Tongue (tissue), 2 donors: ENCODE data around the gene TMEM121B. TPM values are rescaled to one million over a fixed set of nuclear protein-coding genes. Genes with fewer than 3 reads are reported as not detected.

Experiments
- DNase-seq: peaks from one replicate; pipeline ENCODE4 v3.0.0-alpha.2; 2015
- total RNA-seq: library from RNA; depleted of rRNA; stranded (reverse); fragments of >200 nt; gene quantifications from one replicate; pipeline ENCODE4 v1.2.3, GENCODE V29; 2014

Gene TMEM121B
- total RNA-seq, 1 donor from 2014 or later: 0.82 TPM

DNA sequence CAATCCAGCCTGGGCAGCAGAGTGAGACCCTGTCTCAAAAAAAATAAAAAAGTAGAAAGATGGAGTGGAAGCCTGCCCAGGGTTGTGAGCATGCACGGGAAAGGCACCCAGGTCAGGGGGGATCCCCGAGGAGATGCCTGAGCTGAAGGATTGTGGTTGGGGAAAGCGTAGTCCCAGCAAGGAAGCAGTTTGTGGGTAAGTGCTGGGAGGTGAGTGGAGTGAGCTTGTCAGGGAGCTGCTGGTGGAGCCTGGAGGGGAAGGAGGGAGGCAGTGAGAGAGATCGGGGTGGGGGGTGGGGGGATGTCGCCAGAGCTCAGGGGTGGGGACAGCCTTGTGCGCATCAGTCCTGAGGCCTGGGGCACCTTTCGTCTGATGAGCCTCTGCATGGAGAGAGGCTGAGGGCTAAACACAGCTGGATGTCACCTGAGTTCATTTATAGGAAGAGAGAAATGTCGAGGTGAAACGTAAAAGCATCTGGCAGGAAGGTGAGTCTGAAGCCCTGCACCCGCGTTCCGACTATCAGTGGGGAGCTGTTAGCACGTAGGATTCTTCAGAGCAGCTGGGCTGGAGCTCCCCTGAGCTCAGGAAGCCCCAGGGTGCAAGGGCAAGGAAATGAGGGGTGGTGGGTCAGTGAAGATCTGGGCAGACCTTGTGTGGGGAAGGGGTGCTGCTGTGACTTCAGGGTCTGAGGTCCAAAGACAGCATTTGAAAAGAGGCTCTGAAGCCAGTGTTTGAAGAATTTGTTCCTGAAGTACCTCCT, 10.2 kb downstream of the TMEM121B start:
- DNase-seq: no peak

DNA sequence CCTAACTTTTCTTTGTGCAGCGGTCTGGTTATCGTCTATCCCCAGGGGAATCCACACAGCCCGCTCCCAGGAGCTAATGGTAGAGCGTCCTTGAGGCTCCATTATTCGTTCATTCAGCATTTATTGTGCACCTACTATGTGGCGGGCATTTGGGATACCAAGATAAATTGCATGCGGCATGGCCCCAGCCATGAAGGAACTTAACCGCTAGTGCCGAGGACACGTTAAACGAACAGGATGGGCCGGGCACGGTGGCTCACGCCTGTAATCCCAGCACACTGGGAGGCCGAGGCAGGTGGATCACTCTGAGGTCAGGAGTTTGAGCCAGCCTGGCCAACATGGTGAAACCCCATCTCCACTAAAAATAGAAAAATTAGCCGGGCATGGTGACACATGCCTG, 11.2 kb downstream of the TMEM121B start:
- DNase-seq: no peak

DNA sequence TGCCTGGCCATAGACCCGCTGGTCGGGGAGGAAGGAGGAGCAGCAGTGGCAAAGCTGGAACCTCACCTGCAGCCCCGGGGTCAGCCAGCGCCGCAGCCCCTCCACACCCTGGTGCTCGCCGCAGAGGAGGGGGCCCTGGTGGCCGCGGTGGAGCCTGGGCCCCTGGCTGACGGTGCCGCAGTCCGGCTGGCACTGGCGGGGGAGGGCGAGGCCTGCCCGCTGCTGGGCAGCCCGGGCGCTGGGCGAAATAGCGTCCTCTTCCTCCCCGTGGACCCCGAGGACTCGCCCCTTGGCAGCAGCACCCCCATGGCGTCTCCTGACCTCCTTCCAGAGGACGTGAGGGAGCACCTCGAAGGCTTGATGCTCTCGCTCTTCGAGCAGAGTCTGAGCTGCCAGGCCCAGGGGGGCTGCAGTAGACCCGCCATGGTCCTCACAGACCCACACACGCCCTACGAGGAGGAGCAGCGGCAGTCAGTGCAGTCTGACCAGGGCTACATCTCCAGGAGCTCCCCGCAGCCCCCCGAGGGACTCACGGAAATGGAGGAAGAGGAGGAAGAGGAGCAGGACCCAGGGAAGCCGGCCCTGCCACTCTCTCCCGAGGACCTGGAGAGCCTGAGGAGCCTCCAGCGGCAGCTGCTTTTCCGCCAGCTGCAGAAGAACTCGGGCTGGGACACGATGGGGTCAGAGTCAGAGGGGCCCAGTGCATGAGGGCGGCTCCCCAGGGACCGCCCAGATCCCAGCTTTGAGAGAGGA, 11.9 kb downstream of the TMEM121B start:
- DNase-seq: no peak

DNA sequence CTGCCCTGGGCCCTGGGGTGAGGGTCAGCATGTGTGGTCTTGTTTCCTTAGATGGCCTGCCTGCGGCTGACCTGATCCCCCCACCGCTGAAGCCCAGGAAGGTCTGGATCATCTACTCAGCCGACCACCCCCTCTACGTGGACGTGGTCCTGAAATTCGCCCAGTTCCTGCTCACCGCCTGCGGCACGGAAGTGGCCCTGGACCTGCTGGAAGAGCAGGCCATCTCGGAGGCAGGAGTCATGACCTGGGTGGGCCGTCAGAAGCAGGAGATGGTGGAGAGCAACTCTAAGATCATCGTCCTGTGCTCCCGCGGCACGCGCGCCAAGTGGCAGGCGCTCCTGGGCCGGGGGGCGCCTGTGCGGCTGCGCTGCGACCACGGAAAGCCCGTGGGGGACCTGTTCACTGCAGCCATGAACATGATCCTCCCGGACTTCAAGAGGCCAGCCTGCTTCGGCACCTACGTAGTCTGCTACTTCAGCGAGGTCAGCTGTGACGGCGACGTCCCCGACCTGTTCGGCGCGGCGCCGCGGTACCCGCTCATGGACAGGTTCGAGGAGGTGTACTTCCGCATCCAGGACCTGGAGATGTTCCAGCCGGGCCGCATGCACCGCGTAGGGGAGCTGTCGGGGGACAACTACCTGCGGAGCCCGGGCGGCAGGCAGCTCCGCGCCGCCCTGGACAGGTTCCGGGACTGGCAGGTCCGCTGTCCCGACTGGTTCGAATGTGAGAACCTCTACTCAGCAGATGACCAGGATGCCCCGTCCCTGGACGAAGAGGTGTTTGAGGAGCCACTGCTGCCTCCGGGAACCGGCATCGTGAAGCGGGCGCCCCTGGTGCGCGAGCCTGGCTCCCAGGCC, 12.7 kb downstream of the TMEM121B start:
- no peak for DNase-seq

DNA sequence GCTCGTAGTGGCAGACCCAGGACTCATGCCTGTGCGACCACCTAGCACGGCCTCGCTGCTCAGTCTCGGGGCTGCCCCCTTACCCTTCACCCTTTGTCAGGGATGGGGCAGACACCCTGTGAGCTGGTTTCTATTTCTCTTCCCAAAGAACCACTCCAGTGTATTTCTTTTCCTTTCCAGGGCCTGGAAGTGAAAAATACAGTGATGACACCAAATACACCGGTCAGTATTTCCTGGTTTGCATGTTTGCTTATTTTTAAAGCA, 13.7 kb downstream of the TMEM121B start:
- no peak for DNase-seq

DNA sequence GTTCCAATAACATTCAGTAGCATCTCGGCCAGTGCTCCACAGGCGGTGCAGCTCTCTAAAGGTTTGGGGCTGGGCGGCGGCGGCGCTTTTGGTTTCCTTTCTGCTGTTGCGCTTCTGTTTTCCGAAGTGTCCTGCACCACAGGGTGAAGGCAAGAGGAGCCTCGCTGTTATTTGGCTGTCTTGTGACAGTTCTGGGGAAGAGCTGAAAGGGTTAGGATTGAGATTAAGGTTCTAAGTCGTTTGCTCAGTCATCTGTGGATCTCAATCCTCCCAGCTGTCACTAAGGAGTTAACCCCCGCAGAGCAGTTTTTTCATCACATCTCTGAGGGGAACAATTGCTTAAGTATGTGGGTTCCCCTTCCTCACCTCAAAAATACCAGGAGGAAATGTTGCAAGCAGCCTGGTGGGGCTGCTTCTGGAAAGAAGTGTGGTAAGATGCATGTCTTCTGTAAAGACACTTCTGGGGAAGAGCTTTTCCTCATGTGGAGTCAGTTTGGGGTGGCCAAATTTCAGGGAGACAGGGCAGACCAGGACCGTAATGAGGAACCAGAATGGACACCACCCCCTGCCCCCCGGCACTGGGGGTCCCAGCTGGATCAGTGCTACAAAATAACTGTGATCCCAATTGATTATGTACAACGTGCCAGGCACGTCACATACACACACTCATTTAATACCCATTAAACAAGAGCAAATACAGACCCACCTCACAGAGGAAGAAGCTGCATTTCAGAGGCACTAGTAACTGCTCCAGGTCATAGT, 14.2 kb downstream of the TMEM121B start:
- DNase-seq: no peak

DNA sequence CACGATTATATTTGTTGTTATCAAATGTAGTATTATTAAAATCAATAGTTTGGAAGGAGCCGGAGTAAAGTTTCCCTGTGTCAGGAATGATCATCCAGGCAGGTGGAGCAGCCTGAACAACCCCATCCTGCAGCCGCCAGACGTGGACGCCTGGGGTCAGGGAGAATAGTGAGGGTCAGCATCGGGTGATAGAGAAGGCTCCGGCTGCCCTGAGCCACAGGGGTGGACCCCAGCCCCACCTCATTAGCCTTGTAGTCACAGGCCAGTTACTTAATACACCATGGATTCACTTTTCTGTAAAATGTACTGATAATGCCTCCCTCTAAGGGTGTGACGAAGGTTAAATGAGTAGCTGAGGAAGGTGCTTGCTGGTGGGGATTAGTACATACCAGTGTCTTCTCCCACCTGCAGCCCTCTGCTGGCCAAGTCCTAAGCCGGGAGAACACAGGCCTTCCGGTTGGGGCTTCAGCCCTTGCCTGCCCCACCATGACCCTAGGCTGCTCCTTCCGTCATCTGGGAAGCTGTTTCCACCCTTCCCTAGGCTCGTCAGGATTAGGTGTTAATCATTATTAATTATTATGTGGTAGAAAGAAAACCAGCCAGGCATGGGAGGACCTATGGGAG, 14.9 kb downstream of the TMEM121B start:
- DNase-seq: no peak

DNA sequence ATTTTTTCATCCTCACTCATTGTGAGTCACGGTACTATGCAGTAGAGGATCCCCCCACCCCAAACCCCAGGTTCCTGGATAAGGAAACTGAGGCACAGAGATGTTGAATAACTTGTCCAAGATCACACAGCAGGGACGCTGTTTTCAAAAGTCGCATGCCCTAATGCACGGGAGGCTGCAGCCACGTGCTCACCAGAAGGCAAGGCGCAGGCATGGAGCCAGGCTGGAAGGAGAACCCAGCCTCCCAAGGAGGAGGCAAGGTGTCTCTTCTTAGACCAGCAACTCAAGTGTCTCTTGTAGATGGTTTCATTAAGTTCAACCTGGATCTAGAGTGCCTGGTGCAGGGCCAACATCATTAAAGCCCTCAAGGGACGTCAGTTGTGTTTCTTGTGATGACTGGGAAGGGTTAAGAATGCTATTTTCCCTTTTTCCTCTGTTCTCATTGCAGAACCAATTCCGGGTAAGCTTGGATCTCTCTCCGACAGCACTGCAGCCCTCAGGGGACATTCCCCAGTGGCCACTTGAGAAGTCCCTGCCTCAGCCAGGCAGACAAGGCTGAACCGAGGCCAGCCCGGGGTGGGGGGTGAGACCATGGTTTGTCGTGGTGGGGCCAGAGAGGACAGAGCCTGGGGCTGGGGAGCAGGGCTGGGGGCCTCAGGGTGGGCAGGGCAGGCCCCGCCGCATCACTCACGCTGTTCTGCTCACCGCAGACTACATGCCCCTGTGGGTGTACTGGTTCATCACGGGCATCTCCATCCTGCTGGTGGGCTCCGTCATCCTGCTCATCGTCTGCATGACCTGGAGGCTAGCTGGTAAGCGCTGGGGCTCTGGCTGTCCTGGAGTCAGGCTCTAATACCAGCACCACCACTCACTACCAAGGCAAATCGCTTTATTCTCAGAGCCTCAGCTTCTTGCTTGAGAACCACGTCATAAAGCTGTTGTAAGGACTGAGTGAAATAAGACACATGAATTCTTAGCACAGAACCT, 15.7 kb downstream of the TMEM121B start:
- no peak for DNase-seq

DNA sequence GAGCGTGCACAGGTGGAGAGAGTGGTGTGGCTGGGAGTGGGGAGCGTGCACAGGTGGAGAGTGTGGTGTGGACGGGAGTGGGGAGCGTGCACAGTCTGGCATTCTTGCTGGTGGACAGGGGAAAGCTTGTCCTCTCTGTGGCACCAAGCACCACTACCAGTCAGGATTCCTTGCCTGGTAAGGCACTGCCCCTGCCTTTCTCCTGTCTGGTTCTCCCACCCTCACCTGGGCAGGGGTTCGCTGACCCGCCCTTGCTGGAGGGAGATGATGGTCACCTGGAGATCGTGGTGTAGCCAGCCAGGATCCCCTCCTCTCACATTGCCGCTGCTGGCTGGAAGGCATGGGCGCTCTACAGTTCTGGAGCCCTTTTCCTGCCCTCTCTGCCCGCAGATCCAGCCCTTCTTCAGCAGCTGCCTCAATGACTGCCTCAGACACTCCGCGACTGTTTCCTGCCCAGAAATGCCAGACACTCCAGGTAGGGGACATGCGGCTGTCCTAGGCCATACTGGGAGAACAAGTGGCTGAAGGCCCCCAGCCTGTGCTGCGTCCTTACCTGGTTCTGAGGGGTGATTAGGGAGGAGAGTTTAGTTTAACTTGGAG, 16.7 kb downstream of the TMEM121B start:
- DNase-seq: no peak

DNA sequence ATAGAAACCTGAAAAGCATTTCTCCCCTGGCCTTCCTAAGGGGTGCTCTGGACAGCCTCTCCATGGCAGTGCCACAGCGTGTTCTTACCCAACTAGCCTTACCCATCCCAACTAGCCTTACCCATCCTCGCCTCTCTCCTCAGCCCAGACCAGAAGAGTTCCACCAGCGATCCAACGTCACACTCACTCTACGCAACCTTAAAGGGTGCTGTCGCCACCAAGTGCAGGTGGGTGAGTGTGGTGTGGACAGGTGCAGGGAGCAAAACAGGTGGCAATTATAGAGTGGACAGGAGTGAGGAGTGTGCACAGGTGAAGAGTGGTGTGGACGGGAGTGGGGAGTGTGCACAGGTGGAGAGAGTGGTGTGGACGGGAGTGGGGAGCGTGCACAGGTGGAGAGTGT, 17.8 kb downstream of the TMEM121B start:
- no peak for DNase-seq

DNA sequence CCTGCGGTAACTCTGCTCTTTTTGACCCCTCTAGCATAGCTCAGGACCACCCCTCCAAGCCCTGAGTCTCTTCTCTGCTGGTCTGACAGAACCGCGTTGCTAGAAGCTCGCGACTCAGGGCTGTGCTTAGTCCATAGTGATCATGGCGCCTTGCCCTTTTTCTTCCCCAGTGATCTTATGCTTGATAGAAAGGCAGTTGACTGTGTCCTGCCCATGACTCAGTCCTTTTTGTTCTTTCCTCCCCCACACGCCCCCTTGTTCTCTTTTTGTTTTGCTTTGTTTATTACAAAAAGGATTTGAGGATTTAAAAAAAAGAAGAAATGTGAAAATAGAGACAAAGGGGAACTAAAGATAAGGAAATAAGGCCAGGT, 18.9 kb downstream of the TMEM121B start:
- DNase-seq: no peak

DNA sequence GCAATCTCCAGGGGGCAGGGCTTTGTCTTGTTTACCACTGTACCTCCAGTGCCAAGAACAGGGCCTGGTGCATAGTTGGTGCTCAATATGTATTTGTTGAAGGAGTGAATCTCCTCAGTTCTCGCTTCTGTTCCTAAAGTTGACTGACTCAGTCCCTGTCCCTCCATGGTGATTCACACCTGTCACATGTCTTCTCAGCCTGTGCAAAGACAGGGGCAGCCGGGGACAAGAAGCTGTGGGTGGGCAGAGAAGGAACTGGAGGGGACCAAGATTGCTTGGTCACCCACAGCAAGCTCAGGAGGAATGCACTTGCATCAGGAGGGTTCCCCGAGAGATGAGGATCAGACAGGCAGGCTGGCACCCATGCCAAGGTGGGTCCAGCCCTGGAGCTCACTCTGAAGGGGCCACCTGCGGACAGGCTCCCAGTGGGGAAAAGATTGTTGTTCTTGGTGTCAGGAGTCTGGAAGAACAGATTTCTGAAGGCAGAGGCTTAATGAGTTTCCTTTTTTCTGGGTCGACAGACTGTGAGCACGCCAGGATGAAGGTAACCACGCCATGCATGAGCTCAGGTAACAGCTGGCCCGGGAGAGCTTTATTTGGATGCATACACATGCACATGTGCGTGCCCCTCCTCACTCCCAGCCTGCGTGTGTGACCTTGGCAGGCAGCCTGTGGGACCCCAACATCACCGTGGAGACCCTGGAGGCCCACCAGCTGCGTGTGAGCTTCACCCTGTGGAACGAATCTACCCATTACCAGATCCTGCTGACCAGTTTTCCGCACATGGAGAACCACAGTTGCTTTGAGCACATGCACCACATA, 19.5 kb downstream of the TMEM121B start:
- no peak for DNase-seq

DNA sequence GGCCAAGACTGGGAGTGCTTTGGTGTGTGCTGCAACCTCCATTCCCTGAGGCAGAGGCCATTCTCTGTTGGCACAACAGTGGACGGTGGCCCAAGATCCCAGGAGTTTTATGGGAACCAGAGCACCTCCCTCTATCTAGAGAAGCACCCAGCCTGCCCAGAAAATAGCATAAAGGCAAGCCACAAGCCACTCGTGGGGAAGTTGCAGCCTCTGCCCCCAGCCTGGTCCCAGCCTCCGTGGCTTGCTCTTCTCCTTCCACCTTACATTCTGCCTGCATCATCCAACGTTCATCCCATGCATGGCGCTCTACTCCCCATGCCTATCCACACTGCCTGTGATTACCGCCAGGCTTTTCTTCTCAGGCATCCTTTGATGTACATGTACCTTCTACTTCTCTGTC, 20.5 kb downstream of the TMEM121B start:
- DNase-seq: no peak

DNA sequence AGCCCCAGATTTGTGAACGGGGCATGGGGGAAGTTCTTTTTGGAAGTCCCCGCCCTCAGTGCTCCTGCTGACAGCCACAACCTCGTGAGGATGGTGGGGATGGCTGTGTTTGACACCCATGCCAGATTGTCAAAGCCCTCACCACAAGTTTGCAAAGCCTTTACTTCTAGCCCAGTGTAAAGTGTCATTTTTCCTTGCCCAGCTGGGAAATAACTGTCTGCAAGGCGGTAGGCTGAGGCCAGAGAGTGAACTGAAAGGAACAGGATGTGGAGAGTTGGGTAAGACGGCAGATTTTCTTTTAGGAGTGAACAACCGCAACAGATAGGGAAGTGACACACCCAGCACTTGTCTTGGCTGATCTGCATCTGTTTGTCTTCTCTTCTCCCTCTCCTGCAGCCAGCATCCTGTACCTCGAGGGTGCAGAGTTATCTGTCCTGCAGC, 22.8 kb downstream of the TMEM121B start:
- no peak for DNase-seq

DNA sequence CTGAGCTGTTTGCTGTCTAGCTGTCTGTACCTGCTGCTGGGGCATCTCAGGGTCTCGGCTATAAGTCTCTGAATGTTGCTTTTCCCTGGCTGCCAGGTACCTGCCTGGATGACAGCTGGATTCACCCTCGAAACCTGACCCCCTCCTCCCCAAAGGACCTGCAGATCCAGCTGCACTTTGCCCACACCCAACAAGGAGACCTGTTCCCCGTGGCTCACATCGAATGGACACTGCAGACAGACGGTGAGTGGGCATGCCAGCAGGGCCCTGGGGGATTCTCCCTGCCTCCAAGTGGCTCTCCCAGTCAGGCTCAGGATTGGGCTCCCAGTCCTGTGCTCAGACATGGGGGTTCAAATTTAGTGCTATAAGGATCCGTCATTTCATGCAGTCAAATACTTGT, 23.5 kb downstream of the TMEM121B start:
- DNase-seq: no peak

DNA sequence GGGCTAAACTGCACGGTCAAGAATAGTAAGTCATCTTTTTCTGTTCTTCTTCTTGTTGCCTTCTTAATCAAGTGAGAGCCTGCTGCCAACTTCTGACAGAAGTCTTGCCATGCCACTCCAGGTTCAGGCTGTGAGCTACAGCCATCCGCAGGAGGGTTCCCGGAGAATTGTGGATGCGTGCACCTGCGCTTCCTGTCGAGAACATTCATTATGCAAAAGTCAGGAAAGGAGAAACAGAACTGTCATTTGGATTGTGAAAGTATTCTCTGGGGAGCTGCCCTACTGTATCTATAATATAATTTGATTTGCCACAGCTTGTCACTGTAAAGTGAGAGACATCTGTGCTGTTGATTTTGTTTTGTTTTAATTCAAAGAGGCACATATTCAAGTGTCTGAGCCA, 24.1 kb downstream of the TMEM121B start:
- no peak for DNase-seq

DNA sequence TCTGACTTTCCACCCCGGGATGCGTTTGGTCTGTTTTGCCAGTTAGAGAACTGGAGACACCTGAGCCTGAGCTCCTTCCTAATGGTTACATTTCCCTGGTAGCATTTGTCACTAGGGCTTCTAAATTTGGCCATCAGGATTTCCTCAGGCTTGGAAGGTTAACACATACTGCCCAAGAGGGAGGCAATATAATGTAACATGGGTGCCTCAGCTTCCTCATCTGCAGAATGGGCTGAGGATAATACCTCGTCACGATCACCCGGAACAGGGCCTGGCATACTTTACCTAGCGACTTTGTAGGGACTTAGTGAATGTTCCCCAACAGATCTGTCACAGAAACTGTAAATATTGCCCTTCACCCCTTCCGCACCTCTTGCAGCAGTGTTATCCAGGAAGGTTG, 25.1 kb downstream of the TMEM121B start:
- DNase-seq: no peak

DNA sequence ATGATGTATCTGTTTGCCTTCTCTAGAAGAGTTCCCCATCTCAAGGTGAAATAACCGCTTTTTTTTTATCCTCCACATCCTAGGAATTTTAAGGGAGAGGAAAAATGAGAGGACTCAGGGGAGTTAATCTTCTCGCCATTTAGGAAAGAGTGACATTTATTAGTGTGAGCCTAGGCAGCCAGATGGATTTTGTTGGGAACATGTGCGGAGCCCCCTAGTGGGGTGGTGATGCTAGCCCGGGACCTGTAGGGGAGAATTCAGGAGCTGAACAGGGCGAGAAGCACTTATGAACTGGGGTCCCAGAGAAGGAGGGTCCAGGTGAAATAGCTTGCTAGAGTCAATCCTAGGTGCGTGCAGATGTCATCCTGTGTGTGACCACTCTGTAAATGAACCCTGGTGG, 25.6 kb downstream of the TMEM121B start:
- no peak for DNase-seq

DNA sequence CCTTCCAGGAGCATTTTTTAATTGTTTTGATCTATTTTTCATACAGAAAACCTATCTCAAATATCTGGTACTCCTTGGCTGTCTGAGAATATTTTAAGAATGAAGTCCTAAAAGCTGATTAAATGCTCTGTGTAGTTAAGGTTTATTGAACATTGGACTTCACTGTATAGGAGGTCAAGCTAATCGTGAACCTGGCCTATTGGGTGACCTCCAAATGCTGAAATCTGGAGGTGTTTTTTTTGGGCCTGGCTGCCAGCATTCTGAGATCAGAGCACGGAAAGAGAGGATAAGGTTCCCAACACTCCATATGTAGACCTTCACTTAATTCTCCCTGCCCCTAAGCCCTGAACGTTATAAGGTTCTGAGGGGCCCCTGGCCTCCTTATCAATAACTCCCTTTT, 28.1 kb downstream of the TMEM121B start:
- DNase-seq: no peak
